Muscle layer of colon (tissue), 2 donors: Measurements from ENCODE around the gene CAPN11.
A peak's percentile ranks its signal among the peaks of the same experiment; 100 is the strongest.

Source experiments
- H3K27ac ChIP-seq: one replicate; pipeline ENCODE4 v1.7.0; 2013; ENCODE audit warnings: low read depth, mild to moderate bottlenecking, low read length, moderate library complexity
- H3K27me3 ChIP-seq, 2 donors: one replicate each; pipeline ENCODE4 v1.7.0; 2013; ENCODE audit warnings: low read length in 2 of 2, mild to moderate bottlenecking in 2 of 2; ENCODE audit not compliant: insufficient read depth in 2 of 2, control insufficient read depth in 1 of 2
- H3K36me3 ChIP-seq: one replicate; pipeline ENCODE4 v1.7.0; 2013; ENCODE audit warnings: mild to moderate bottlenecking, low read length; ENCODE audit not compliant: insufficient read depth
- H3K4me1 ChIP-seq: one replicate; pipeline ENCODE4 v1.7.0; 2013; ENCODE audit warnings: mild to moderate bottlenecking, low read length; ENCODE audit not compliant: insufficient read depth
- H3K4me3 ChIP-seq, 2 donors: one replicate each; pipeline ENCODE4 v1.7.0; 2013; ENCODE audit warnings: low read length in 2 of 2, low read depth in 1 of 2, mild to moderate bottlenecking in 1 of 2, moderate library complexity in 1 of 2
- H3K9ac ChIP-seq: one replicate; pipeline ENCODE4 v1.7.0; 2013; ENCODE audit warnings: low read length
- H3K9me3 ChIP-seq: one replicate; pipeline ENCODE4 v1.7.0; 2013; ENCODE audit warnings: mild to moderate bottlenecking, low read length
- donor health status: abdominal sarcoma.
- donor health status: Adenocarcinoma of cecum.

CAPN11 gene

DNA sequence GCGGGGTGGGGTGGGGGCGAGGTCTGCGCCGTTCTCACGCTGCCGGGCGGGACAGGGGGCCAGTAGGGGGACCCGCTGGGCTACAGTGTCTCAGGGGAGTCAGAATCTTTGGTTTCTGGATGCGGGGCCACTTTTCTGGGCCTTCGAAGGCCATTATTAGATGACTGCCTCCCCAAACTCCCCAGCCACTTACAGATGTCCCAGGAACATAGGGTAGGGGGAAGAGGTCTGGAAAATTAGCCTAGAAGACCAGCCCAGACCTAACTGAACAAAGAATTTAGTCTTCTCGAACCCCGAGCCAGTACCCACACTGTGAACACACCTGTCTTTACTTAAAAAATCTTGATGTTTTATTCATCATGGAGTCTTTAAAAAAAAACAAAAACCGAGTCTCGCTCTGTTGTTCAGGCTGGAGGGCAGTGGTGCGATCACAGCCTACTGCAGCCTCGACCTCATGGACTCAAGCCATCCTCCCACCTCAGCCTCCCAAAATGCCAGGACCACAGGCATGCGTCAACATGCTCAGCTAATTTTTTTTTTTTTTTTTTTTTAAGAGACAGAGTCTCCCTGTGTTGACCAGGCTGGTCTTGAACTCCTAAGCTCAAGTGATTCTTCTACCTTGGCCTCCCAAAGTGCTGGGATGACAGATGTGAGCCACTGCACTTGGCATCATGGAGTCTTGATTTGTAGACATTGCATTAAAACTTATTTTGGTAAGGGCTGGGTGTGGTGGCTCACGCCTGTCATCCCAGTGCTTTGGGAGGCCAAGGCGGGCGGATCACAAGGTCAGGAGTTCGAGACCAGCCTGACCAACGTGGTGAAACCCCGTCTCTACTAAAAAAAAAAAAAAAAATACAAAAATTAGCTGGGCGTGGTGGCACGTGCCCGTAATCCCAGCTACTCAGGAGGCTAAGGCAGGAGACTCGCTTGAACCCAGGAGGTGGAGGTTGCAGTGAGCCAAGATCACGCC is 61.5 kb downstream of the CAPN11 start:
- Histone ChIP-seq H3K36me3 (no peaks in the 10 kb centered on the region), H3K4me3 (peak overlapping the region; percentile 48 to 72), H3K27ac (peak overlapping the region; percentile 83), H3K4me1 (peaks cover 72% of the 10 kb centered on the region), H3K9ac (peak overlapping the region; percentile 65), H3K27me3 (no peaks in the 10 kb centered on the region), H3K9me3 (no peaks in the 10 kb centered on the region)

DNA sequence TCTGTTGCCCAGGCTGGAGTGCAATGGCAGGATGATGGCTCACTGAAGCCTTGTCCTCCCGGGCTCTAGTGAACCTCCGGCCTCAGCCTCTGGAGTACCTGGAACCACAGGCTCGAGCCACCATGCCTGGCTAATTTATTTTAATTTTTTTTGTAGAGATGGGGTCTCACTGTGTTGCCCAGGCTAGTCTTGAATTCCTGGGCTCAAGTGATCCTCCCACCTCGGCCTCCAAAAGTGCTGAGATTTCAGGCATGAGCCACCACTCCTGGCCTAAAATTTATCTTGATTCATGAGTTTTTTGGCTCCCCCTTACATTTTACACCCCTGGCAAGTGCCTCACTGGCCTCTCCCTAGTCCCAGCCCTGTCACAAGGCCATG is 62.3 kb downstream of the CAPN11 start:
- no peaks in the 10 kb centered on the region for H3K27me3 ChIP-seq
- H3K27ac ChIP-seq: peak overlapping the region; percentile 72
- H3K9ac ChIP-seq: no peak overlapping the region
- H3K4me3 ChIP-seq: peak overlapping the region in 1 of 2 donors; percentile 22
- no peaks in the 10 kb centered on the region for H3K36me3 ChIP-seq
- H3K9me3 ChIP-seq: no peaks in the 10 kb centered on the region
- peaks cover 78% of the 10 kb centered on the region for H3K4me1 ChIP-seq

DNA sequence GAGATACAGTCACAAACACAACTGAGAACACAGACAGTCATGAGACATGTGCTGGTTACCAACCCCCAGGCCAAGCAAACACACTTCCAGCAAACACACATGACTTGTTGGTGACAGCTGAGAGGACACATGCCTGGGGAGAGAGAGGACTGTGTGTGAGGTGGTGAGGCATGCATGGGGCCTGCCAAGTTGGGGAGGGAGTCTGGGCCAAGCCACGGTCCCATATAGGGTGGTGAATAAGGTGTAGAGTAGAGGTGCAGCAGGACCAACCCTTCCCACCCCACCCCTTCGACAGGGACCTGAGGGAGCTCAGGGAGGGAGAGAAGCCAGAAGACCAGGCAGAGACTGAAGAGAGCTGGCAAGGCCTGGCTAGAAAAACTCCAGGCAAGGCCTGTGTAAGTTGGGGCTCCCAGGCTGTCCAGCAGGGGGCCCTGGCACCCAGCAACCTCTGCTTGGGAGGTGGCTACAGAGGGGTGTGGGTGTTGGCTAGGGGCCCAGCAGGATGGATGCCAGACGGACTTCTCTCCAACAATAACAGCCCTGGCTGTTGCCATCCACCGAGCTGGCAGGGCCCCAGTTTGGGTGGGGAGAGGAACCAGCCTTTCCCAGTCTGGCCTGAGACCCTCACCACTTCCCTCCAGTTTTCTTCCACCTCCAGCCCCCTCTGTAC is 62.8 kb downstream of the CAPN11 start:
- H3K36me3 ChIP-seq: no peaks in the 10 kb centered on the region
- H3K9ac ChIP-seq: no peak overlapping the region
- no peaks in the 10 kb centered on the region for H3K9me3 ChIP-seq
- H3K27ac ChIP-seq: peak overlapping the region; percentile 72
- H3K4me1 ChIP-seq: peaks cover 78% of the 10 kb centered on the region
- no peaks in the 10 kb centered on the region for H3K27me3 ChIP-seq
- H3K4me3 ChIP-seq: peak overlapping the region in 1 of 2 donors; percentile 49

DNA sequence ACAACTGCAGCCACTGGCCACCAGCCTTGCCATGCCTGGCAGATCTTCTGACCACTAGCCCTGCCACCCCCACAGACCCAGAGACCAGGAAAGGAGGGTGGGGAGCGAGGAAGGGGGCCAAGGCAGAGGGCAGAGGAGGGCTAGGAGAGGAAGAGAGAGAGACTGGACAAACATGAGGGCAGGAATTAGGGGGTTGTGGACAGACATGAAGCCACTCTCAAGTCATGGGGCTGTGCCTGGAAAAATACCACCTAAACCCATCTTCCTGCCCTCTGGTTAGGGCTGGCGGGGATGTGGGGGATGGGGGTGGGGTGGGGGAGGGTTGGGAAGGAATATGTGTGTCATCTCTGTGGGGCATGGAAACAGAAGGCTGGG is 63.3 kb downstream of the CAPN11 start:
- Histone ChIP-seq H3K36me3 (no peaks in the 10 kb centered on the region), H3K4me3 (peak overlapping the region in 1 of 2 donors; percentile 59)

DNA sequence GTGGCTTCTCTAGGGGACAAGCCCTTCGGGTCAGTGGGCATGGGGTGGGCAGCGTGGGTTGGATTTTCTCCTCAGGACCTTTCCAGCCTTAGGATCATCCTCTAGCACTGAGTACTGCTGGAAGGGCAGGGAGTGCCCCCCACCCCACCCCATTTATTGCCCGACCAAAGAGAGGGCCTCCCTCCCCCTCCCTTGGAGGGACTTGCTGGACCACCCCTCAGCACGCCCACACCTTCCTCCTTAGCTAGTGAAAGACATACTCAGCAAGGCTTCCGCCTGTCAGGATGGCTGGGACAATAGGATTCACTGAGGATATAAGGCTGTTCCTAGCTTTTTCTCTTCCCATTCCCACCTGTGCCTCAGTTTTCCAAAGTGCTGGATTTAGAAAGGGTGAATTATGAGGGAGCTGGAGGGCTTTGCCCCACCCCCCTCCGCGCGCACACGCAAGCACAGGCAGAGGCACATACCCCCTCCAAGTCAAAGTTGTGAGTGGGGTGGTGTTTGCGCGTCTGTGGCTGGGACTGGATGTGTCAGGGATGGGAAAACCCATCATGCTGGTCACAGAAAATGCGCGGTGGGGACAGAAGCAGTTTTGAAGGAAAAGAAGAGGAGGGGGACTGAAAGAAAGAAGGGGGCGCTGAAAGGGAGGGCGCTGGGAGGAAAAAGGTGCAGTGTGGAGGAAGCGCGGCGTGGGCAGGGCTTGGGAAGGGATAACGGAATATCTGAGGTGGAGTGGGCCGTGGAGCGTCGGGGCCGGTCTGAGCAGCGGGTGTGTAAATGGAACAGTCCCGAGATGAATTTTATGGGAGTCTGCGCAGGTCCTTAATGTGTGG is 64.1 kb downstream of the CAPN11 start:
- Histone ChIP-seq H3K27ac (peak overlapping the region; percentile 70), H3K4me1 (peaks cover 78% of the 10 kb centered on the region), H3K27me3 (no peaks in the 10 kb centered on the region), H3K36me3 (no peaks in the 10 kb centered on the region), H3K9me3 (no peaks in the 10 kb centered on the region), H3K9ac (peak overlapping the region; percentile 66), H3K4me3 (peak overlapping the region; percentile 58 to 59)

More for the DNA sequence above, 63.3 kb downstream of the CAPN11 start:
- Histone ChIP-seq H3K9me3 (no peaks in the 10 kb centered on the region), H3K4me1 (peaks cover 78% of the 10 kb centered on the region), H3K27me3 (no peaks in the 10 kb centered on the region), H3K27ac (peak overlapping the region; percentile 72), H3K9ac (no peak overlapping the region)

DNA sequence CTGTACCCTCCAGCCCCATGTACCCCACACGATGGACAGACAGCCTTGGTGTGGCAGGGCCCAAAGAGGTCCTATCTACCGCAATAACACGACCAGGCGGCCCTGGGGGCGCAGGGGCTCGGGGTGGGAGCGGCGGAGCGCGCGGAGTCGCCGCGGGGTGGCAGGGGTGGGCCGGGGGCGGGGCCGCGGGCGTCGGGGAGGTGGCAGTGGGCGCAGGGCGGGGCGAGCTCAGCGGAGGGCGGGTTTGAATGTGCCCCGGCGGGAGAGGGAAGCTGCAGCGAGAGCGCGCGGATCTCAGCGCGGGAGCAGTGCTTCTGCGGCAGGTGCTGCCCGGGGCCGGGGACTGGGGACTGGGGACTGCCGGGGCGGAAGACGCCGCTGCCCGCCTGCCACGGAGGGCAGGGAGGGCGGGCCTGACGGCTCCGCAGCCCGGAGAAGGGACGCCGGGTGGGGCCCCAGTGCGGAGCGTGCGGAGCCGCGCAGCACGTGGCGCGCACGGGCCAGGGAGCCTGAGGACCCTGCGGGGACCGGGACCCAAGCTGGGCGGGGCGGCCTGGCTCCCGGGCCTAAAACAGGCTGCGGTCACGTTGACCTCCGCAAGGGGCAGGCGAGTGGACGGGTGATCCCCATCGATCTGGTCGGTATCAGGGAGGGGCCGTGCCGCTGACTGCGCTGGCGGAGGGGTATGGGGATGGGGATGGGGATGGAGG is 64.9 kb downstream of the CAPN11 start, which contains the start of gene SLC29A1:
SLC29A1 (plus strand) TSS at position 277 of the 710 bp plus-strand sequence. CDS start 3,719 bp downstream, outside the sequence.
- Histone ChIP-seq H3K9me3 (no peaks in the 10 kb centered on the region), H3K4me1 (peaks cover 78% of the 10 kb centered on the region), H3K4me3 (peak within 1 kb of the TSS; percentile 58 to 71), H3K27me3 (no peaks in the 10 kb centered on the region), H3K9ac (peak within 1 kb of the TSS; percentile 66), H3K27ac (peak within 1 kb of the TSS; percentile 70), H3K36me3 (no peaks in the 10 kb centered on the region)

DNA sequence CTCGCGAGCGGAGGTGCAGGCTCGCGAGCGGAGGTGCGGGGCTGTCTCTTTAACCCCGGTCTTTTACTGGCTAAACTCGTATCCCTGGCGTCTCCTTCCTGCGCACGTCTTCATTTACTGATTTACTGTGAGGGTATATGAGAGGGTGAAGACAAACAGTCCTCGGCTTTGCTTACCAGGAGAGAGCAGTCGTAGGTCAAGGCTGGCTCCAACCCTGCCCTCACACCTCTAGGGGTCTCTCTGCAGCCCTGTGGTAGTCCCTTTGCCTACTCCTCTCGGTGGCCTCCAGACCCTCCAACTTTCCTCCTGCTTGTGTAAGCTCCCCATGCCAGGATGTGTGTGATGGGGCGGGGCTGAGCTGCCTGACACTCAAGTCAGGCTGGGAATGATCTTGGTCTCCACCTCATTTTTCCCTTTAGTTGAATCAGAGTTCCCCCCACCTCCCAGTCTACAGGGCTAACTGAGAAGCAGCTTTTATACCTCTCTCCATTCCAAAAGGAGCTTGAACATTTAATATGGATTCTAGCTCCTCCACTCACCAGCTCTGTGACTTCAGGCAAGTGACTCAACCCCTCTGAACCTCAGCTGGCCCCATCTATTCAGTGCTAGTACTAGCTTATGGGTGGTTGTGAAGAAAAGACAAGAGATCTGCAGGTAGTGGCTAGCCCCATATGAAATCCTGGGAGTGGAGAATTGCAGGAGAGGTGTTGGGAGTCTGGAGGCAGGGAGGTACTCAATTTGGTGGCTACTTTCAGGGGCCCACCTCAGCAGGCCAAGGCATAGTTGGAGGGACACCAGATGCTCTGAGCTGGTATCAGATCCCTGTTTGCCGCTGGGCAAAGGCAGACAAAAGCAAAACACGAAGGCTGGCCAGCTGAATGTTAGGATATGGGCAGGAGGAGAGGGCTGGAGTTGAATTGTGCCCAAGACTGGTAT is 65.7 kb downstream of the CAPN11 start:
- Histone ChIP-seq H3K4me1 (peaks cover 80% of the 10 kb centered on the region), H3K9me3 (no peaks in the 10 kb centered on the region), H3K36me3 (peaks cover 4% of the 10 kb centered on the region), H3K27ac (peak overlapping the region; percentile 28), H3K27me3 (no peaks in the 10 kb centered on the region), H3K4me3 (peak overlapping the region in 1 of 2 donors; percentile 71), H3K9ac (peak overlapping the region; percentile 37)

DNA sequence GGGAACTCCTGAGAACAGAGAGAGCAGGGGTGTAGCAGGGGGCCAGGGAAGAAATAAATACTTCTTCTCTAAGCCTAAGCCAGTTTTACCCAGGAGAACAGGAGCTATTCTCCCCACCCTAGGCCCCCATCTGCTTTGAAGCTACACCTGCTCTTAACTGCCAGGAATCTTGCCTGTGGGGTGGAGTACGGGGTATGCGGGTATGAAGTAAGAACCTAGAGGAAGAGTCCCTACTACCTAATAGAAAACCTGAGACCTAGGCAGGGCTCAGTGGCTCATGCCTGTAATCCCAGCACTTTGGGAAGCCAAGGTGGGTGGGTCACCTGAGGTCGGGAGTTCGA is 66.3 kb downstream of the CAPN11 start:
- Histone ChIP-seq H3K27me3 (no peaks in the 10 kb centered on the region), H3K9ac (peak overlapping the region; percentile 37), H3K27ac (peak overlapping the region; percentile 20), H3K9me3 (no peaks in the 10 kb centered on the region), H3K4me1 (peaks cover 85% of the 10 kb centered on the region), H3K4me3 (peak overlapping the region in 1 of 2 donors; percentile 71), H3K36me3 (peaks cover 10% of the 10 kb centered on the region)

DNA sequence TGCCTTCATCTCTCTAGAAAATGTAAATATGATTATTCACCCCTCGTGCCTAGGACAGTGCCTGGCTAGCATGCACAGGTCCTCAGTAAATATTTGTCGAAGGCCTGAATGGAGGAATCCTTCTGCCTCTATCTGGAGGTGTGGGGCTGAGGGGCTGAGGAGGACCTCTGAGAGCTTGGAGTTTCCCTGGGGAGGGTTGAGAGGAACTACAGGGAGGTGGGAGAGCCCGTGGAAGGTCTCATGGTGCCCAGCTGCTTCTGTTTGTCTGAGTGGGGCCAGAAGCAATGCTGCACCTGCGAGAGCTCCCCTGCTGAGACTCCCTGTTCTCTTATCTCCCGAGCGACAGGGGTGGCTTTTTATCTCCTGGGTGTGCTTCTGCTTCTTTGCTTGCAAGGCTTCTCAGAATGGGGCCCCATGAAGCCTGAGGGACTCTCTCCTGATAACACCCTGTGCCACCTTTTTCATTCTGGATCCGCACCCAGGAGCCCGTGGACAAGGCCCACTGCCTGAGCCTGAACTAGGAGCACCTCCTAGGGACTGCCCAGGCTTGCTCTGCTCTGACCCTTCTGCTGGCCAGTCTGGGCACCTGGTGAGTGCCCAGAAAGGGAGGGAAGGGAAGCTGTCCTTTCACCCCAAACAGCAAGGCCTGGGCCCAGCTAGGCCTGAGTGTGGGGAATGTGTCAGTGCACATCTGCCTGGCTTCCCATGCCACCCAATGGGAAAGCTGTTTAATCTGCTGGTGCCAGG is 67.1 kb downstream of the CAPN11 start:
- H3K27me3 ChIP-seq: no peaks in the 10 kb centered on the region
- peaks cover 18% of the 10 kb centered on the region for H3K36me3 ChIP-seq
- no peaks in the 10 kb centered on the region for H3K9me3 ChIP-seq
- peak overlapping the region in 1 of 2 donors; percentile 71 for H3K4me3 ChIP-seq
- H3K4me1 ChIP-seq: peaks cover 89% of the 10 kb centered on the region
- peak overlapping the region; percentile 86 for H3K27ac ChIP-seq
- H3K9ac ChIP-seq: peak overlapping the region; percentile 23
